Stimulated activated CD4-positive, alpha-beta T cell treated with anti-CD3 and anti-CD28 coated beads, Interleukin-12 subunit alpha, Interleukin-12 subunit beta, amount 100 ng/mL, for 4 hours (primary cell): ENCODE measurements around the gene TPO.
"Not testable (repeated sequence)": the region's sequence is repeated elsewhere in the genome, so short reads cannot be mapped to it uniquely, and the experiment has no call there.

Experiments
- DNase-seq: peaks from one replicate; pipeline ENCODE4 v3.0.0-alpha.2; 2020

The TPO gene

GRCh38 chr2:1504311-1504750 is 91.1 kb downstream of the TPO start:
- DNase-seq, result no peak

DNA sequence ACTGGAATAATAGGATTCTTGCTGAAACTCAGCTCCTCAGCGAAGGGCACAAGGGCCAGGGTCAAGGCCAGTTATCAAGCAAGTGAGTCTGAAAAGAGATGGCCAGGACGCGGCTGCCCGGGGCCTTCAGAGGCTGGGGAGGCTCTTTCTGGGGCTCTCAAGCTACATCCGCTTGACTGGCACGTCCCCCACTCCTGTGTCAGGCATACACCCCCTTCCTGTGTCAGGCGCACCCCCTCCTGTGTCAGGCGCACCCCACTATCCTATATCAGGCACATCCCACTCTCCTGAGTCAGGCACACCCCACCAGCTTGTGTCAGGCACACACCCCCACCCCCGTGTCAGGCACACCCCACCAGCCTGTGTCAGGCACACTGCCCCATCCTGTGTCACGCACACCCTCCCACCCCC is 91.8 kb downstream of the TPO start:
- no peak for DNase-seq

DNA sequence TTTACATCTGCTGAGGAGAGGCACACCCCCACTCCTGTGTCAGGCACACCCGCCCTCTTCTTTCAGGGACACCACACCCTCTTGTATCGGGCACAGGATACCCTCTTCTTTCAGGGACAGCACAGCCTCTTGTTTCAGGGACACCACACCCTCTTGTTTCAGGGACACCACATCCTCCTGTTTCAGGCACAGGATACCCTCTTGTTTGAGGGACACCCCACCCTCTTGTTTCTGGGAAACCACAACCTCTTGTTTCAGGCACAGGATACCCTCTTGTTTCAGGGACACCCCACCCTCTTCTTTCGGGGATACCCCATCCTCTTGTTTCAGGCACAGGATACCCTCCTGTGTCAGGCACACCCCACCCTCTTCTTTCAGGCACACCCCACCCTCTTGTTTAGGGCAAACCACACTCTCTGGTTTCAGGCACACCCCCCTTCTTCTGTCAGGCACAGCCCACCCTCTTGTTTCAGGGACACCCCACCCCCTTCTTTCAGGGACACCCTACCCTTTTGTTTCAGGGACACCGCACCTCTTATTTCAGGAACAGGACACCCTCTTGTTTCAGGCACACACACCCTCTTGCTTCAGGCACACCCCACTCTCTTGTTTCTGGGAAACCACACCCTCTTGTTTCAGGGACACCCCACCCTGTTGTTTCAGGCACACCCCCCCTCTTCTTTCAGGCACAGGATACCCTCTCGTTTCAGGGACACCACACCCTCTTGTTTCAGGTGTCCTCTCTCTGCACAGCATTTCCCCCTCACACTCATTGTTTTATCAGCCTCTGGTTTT is 96.2 kb downstream of the TPO start:
- no peak for DNase-seq

- no peak for DNase-seq
Observed at GRCh38 chr2:1510176-1510575, 96.9 kb downstream of the TPO start.

DNA sequence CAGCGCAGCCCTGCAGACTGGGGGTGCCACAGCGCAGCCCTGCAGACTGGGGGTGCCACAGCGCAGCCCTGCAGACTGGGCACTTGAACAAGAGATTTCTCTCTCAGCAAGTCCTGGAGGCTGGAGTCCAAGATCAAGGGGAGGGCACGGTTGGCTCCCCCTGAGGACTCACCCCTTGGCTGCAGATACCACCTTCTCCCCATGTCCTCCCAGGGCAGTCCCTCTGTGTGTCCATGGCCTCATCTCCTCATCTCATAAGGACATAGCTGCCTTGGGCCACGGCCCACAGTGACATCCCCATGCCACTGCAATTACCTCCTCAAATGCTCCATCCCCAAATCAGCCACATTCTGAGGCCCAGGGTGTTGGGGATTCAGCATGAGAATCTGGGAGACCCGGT is 98.2 kb downstream of the TPO start:
- no peak for DNase-seq

DNA sequence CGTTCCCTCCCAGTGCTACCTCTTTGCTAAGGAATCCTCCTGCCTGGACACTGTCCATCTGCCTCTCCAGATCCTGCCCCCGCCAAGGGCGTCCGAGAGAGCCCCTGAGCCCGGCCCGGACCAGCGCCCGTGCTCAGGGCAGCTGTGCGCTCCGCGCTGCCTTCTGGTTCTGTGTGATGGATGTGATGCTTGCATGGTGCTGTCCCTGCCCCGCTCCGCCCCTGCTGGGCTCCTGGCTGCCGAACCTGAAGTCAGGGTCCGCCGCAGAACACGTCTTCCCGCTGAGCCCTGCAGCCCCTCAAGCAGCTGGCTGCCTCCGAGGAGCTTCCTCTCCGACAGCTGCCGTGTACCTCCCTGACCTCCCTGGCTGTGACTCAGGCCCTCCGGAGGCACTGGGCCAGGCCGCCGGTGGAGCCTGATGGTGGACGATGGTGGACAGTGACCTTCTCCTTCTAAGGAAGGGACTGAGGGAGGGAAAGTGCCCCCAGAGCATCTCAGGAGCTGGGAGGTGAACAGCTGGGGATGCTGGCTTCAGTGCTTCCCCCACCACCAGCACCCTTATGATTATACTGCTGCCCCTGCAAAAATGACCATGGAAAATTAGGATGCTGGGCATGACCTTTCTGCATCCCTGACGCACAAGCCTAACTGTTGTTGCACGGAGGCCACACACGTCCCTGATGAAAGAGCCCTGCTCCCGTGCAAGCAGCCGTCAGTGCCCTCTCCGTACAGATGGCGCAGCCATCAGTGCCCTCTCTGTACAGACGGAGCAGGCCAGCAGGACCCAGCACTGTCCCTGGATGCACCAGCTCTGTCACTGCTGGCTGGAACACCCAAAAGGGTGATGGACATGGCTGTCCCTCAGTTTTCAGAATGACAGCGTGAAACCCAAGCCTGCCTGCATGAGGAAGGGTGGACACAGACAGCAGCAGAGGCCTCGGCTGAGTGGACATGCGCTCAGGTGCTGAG is 99.3 kb downstream of the TPO start:
- no peak for DNase-seq

- no peak for DNase-seq
Observed at GRCh38 chr2:1514391-1515072, 101.3 kb downstream of the TPO start.

DNA sequence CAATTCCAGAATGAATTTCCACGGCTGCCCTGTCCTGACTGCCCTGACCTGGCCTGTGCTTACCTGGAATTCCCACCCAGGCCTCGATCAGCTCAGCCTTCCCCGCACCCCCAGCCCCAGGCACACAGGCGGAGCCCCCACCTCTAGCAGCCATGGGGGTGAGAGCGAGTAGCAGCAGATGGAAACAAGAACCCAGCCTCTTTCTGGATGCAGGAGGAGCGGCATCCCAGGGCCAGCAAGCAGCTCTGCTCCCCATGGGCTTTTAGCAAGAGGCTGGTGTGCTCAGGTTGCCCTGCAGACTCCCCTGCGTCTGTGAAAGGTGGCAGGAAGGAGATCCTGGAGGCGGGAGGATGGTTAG is 101.8 kb downstream of the TPO start:
- no peak for DNase-seq

DNA sequence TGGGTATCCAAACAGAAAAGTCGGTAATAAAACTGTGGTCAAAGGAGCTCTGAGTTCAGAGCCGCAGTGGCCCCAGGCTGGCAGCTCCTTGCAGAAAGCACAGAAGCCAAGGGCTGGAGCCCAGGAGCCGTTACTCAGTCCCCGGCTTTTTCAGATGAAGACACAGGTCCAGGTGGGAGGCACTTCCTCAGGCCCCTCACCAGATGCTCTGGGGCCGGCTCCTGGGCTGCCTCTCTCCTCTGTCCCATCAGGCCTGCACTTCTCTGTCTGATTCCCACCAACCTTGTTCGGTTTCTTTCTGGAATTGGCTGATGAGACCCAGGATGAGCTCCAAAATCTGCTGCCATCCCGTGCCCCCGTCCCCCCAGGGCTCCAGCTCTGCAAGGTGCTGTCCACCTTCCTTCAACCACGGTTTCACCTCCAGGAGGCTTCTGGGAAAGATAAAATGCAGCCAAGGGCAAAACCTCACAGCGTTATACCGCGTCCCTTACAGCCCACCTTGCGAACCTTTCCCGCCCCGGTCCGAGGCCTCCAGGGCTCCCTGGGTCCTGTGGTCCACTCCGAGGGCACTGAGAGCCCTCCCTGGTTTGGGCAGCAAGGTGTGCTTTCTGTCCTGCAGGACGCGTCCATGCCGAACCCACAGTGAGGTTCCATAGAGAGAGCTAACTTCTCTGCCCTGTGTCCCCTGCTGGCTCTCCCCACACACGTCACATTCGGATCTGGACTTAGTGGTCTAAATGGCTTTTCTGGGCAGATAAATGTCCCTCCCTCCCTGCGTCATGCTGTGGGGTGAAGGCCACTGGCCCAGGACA is 102.9 kb downstream of the TPO start:
- DNase-seq, result no peak

GRCh38 chr2:1516798-1517060 is 103.5 kb downstream of the TPO start:
- no peak for DNase-seq

DNA sequence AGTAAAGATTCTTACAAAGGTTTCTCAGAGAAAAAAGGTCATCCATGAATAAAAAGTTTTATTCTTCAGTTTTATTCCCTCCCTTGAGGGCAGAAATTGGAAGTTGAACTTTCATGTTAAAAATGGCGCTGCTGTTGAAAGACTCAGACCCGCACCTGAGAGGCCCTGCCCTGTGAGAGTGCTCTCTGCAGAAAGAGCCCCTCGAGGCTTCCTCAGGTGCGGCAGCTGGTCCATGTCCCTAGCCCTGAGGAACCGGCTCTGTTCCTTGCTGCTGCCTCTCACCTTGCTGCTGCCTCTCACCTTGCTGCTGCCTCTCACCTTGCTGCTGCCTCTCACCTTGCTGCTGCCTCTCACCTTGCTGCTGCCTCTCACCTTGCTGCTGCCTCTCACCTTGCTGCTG is 104.0 kb downstream of the TPO start:
- not testable (repeated sequence) for DNase-seq

- DNase-seq, result no peak
Observed at GRCh38 chr2:1517786-1518185, 104.5 kb downstream of the TPO start.

DNA sequence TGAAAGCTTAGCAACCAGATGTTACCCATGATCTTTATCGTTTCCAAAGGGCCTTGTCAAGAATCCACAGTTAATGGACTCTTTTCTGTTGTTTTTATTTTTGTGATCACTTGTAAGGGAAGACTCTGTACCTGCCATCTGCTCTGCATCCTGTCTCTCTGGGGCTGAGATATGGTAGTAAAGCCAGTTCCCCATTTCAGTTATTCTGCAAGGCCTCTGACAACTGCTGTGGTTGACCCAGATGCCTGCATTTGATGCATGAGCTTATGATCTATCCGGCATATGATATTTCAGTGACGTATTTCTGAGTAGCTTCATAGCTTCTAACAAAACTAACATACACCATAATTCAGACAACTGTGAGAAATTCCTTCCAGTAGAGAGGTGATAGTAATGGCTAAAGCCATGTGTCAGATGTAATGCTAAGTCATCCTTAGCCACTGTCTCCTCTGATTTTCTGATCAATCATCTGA is 105.1 kb downstream of the TPO start:
- no peak for DNase-seq

GRCh38 chr2:1518867-1519530 is 105.7 kb downstream of the TPO start:
- DNase-seq, result no peak

DNA sequence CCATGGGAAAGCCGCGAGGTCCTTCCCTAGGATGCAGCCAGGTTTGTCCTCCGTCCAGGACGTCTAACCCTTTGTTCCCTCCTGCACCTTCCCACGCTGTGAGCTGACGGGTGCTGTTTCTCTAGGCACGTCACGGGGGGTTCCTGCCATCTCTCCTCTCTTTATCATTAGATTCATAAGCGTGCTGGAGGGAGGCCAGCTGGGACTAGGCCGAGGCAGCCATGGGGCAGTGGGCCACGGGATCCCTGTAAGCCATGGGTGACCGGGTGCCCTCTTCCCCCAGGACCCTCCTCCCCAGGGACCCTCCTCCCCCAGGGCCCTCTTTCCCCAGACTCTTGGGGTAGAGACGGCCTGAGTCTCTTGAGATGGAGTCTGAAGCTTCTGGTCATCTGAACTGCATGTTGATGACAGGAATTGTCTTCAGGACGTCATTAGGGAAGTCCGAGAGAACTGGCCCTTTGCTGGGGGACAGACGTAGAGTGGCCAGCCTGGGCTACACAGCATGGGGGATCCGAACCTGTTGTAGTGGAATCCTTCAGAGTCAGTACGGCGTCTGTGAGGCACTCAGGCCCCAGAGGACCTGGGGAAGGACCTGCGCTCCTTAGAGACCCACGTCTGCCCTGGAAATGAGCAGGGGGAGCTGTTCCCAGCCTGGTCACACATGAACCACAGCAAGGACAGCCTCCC is 108.1 kb downstream of the TPO start:
- no peak for DNase-seq

DNA sequence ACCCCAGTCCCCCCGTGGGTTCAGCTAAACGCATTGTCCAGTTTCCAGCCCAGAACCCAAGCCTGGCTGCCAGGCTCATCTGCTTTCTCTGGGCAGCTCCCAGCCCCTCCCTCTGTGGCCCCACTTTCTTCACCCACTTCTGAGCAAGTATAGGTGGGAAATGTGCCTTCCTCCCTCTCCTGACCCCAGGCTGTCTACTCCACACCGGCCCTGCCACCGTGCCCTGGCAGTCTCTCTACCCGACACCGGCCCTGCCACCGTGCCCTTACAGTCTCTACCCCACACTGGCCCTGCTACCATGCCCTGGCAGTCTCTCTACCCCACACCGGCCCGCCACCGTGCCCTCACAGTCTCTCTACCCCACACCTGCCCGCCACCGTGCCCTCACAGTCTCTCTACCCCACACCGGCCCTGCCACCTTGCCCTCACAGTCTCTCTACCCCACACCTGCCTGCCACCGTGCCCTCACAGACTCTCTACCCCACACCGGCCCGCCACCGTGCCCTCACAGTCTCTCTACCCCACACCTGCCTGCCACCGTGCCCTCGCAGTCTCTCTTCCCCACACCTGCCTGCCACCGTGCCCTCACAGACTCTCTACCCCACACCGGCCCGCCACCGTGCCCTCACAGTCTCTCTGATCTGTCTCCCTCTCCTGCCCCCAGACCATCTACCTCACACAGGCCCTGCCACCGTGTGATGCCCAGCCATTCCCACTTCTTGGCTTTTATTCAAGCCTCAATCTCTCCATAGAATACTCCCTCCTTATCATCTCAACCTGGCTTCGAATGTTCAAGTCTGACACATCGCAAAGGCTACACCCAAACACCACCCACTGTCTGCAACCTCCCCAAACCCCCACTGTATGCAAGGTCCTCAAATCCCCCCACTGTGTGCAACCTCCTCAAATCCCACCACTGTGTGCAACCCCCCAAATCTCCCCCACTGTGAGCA is 108.9 kb downstream of the TPO start:
- no peak for DNase-seq

- no peak for DNase-seq
Observed at GRCh38 chr2:1527153-1527992, 114.1 kb downstream of the TPO start.

- no peak for DNase-seq
Observed at GRCh38 chr2:1528273-1529064, 115.2 kb downstream of the TPO start.
